DMS 273 (cell line): Measurements from ENCODE around the gene CCL3.
A peak's percentile ranks its signal among the peaks of the same experiment; 100 is the strongest.
"Not testable (repeated sequence)": the region's sequence is repeated elsewhere in the genome, so short reads cannot be mapped to it uniquely, and the experiment has no call there.

Experiments used
- DNase-seq: peaks from one replicate; lab custom pipeline; 2025; ENCODE audit not compliant: unreplicated experiment; lab: John Stamatoyannopoulos, UW

CCL3 gene

GRCh38 chr17:36088670-36089338, 1.1 kb downstream of the CCL3 start:
- no peak for DNase-seq

- not testable (repeated sequence) for DNase-seq
These were observed 1.9 kb downstream of the CCL3 start for GRCh38 chr17:36087897-36088572.

- DNase-seq, result not testable (repeated sequence)
These were observed 2.5 kb downstream of the CCL3 start for GRCh38 chr17:36087471-36087870.

DNA sequence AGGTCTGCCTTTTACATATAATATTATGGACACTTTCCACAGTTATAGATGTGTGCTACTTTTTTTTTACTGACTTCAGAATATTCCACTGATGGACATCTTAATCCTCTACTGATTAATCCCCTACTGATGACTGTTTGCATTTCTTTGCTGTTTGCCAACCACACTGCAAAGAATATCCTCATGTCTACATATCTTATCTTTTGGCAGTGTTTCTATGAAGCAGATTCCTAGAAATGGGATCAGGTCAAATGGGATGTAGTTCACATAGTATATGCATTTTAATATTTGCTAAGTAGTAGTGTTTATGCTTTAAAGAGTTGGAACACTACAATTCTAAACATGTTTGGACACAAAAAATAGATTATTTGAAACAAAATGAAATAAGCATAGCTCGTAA, 3.2 kb downstream of the CCL3 start:
- no peak for DNase-seq

GRCh38 chr17:36085765-36086164, 4.2 kb downstream of the CCL3 start:
- no peak for DNase-seq

- DNase-seq, result not testable (repeated sequence)
These were observed 6.3 kb downstream of the CCL3 start for GRCh38 chr17:36083691-36084090.

DNA sequence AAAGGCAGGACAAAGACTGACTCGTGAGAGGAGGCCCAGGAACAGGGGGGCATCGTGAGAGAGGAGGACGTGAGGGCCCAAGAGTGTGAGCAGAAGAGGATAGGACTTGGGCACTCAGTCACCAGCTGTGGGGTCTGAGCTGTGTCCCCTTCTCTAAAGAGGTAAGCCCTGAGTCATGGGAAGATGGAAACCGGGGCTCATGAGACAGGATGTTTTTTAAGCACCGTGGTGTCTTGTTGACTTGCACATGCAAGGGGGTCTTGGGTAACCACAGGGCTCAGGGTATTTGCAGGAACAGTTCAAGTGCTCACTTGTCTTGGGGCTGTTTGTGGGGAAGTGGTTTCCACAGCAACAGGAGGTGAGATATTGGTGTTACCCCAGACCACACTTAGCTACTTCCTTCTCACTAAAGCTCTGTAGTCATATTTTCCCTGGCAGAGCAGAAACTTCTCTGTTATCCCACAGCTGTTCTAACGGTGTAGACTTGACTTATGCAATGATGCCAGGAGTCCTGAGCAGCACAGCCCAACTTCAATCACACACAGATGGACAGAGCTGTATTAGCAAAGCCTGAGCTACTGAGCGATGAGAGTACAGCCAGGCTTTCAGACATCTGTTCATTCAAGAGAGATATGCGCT, 7.3 kb downstream of the CCL3 start:
- peak; percentile 43 for DNase-seq

DNA sequence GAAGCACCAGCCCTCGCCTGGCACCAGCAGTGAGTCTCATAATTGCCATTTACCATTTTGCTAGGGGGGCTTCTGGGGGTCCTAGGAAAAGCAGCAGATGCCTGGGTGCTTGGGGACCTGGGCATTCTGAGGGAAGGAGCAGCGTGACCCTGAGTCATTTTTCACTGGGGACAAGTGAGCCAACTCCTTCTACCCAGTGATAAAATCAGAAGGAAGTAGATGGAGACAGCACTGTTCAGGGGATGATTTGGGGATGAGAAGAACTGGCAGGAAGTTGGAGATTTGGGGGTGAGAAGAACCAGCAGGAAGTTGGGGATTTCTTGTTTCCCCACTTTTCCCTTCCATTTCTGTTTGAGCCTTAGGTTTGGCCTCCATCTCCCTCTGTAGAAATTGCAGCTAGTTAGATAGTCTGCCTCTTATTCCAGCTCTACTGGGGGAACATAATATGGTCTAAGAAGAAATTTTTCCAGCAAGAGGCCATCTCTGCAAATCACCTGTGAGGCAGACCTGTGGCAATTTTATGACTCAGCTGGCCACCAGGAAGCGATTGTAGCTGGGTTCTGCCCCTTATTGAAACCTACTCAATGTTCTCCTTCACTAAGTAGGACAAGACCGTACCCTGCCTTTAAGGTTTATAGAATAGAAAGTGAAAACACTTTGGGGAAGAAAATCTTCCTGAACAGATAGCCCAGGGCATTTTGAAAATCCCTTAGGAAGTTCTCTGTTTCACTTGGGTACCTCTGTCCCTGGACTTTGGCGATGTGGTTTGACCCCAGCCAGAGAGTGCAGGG, 8.1 kb downstream of the CCL3 start:
- DNase-seq, result not testable (repeated sequence)

DNA sequence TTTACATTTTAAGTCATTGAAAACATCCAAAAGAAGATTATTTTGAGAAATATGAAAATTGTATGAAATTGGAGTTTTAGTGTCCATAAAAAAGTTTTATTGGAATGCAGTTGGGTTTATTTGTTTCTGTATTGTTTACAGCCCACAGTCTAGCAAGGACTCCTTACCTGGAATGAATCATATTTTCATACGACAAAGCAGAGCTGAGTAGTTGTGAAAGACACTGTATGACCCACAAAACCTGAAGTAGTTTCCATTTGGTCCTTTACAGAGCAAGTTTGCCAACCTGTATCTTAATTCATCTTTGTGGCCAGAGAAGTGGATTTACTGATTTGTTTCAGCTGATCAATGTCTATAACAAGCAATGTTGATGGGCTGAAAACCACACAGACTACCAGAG, 15.6 kb downstream of the CCL3 start:
- no peak for DNase-seq

DNA sequence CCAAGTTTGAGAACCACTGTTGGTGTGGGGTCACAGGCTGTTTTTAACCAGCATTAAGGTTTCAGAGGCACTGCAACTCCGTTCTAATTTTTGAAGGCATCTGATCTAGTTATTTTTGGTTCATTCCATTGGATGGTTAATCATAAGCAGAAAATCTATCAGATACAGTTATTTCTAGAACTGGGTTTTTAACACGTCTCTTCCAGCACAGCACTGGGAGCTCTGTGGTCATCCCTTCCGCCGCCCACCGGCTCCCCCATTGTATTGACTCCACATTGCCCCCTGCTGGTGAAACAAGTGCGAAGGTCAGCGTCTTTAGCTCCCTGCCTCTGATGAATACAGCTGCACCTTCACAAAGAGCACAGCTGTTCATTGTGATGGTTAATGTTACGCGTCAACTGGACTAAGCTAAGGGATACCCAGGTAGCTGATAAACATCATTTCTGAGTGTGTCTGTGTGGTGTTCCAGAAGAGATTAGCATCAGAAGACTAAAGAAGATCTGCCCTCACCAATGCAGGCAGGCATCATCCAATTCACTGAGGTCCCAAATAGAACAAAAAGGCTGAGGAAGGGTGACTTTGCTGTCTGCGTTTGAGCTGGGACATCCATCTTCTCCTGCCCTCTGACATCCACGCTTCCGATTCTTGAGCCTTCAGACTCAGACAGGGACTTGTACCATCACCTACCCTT, 17.4 kb downstream of the CCL3 start:
- peak; percentile 79 for DNase-seq

DNA sequence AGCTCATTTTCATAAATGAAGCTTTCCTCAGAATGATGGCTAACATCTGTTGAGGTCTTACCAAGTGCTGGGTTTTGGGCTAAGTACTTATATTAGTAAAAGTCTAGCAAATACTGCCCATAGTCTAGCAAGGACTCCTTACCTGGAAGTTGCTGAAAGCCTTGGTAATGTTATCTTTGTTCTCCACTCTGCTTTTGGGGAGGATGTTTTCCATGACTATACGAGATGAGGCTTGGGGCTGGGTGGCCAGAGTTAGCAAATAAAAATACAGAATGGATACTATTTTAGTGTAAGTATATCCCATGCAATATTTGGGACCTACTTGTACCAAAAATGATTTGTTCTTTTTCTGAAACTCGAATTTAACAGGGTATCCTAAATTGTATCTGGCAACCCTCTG, 18.2 kb downstream of the CCL3 start:
- DNase-seq, result no peak

DNA sequence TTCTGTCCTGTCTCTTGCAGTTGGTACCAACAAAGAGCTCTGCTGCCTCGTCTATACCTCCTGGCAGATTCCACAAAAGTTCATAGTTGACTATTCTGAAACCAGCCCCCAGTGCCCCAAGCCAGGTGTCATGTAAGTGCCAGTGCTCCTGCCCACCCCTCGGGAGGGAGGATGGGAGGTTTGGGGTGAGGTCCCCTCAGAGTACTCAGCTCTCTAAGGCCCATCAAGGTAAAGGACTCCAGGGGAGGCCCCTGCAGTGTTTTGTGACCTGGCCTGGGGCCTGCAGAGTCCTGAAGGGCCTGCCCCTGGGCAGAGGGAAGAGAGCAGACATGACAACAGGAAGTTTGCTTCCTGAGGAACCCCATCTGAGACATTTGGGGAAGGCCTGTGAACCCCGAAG, 19.5 kb downstream of the CCL3 start:
- no peak for DNase-seq

- DNase-seq, result no peak
These were observed 20.8 kb downstream of the CCL3 start for GRCh38 chr17:36069136-36069535.

GRCh38 chr17:36068524-36068923, 21.4 kb downstream of the CCL3 start:
- peak; percentile 11 for DNase-seq

GRCh38 chr17:36066365-36066985, 23.5 kb downstream of the CCL3 start:
- DNase-seq, result no peak

DNA sequence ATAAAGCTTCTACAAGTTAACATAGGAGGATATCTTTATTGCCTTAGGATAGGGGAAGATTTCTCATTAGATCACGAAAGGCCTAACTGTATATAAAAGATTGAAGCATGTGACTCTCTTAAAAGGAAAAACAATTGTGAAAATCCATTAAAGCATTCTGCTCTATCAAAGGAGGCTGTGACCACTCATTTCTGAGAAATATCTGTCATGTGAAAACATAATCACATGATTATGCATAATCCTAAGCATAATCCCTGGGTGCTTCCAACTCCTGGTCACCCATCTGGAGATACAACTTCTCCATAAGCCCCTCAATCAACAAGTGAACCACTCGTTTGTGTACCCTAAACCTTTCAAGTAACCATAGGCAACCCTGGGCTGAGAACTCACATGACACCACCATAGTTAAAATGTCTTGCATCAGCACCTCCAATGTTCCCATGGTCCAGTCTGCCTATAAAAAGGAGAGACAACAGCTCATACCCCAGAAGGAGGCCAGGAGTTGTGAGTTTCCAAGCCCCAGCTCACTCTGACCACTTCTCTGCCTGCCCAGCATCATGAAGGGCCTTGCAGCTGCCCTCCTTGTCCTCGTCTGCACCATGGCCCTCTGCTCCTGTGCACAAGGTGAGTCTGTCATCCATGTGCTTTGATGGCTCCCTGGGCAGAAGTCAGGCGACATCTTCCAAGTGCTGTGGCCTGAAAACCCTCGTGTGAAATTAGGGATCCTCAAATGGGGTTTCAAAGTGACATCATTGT, 26.0 kb downstream of the CCL3 start, which contains the start of gene CCL18:
CCL18 (plus strand) TSS at position 487 of the 756 bp plus-strand sequence; CDS start at position 558, 71 bp downstream.
- no peak for DNase-seq

- DNase-seq, result no peak
These were observed 29.1 kb downstream of the CCL3 start for GRCh38 chr17:36060816-36061215.

- DNase-seq, result no peak
These were observed 30.5 kb downstream of the CCL3 start for GRCh38 chr17:36059406-36059805.

- DNase-seq, result no peak
These were observed 32.0 kb downstream of the CCL3 start for GRCh38 chr17:36057911-36058310.
